Activated naive CD8-positive, alpha-beta T cell (primary cell): ENCODE results near the gene ILDR2.
A peak's percentile ranks its signal among the peaks of the same experiment; 100 is the strongest.

Experiments
- H3K27ac Mint-ChIP-seq: one replicate; pipeline ENCODE4 v1.8.0; 2021; ENCODE audit warnings: mixed read lengths
- H3K27me3 Mint-ChIP-seq: one replicate; pipeline ENCODE4 v1.8.0; 2021; ENCODE audit warnings: mixed read lengths
- H3K36me3 Mint-ChIP-seq: one replicate; pipeline ENCODE4 v1.8.0; 2021; ENCODE audit warnings: mixed read lengths
- H3K4me1 Mint-ChIP-seq: one replicate; pipeline ENCODE4 v1.8.0; 2021; ENCODE audit warnings: low read depth, mixed read lengths
- H3K4me3 Mint-ChIP-seq: one replicate; pipeline ENCODE4 v1.8.0; 2021; ENCODE audit warnings: mild to moderate bottlenecking, mixed read lengths
- H3K9me3 Mint-ChIP-seq: one replicate; pipeline ENCODE4 v1.8.0; 2021; ENCODE audit warnings: low read depth, mixed read lengths

Gene ILDR2

DNA sequence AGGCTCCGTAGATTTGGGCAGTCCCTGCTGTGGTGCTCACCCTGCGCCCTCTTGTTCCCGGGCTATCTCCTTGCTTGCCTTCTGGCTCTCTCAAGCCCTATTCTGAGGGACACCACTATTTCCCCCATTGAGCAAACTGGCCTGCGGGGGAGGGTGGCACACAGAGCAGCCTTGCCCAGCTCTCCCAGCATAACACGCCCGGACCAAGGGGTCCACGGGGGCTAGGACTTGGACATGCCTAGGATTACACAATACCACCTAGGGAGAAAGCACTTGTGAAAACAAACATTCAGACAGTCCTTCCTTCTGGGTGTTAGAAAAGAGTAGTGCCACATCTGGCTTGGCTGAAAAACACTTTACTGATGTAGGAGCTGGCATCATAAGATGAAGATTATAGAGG lies 106.7 kb downstream of the ILDR2 start:
- Mint-ChIP-seq H3K36me3 (peaks cover 6% of the 10 kb centered on the region), H3K4me1 (peaks cover 43% of the 10 kb centered on the region), H3K27me3 (no peaks in the 10 kb centered on the region), H3K27ac (no peak overlapping the region), H3K9me3 (no peaks in the 10 kb centered on the region), H3K4me3 (no peak overlapping the region)

DNA sequence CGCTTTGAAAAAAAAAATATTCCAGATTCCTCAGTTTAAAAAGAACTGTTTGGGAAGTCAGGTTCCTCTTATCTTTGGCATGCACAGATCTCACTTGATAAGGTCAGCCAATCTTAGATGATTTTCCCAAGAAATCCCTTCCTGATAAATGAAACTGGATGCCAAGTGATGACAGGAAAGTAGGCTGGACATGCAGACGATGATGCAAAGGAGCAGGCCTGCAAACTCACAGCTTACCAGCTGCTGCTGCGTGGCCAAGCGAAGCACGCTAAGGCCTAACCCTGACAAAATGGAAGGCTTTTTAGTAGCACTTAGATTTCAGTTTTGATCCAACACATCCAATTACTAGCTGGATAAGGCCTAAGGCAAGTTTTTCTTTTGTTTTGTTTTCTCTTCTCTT lies 109.4 kb downstream of the ILDR2 start:
- H3K36me3 Mint-ChIP-seq, result peaks cover 7% of the 10 kb centered on the region
- no peaks in the 10 kb centered on the region for H3K9me3 Mint-ChIP-seq
- no peak overlapping the region for H3K4me3 Mint-ChIP-seq

DNA sequence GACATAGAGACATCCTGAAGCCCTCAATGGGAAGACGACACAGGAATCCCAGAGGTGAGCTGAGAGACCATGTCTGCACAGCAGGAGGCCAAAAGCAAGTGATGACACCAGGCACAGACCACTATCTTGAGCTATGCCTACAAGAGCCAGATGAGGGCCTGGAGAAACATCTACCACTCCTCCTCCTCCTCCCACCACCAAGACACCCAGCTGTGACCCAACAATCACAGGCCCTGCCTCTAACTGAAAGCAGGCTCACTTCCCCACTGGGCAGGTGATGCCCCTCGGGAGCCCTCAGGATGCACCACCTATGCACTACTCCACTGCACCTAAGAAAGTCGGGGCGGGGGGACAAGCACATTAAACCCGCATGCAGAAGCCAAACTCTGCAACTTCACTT lies 115.7 kb downstream of the ILDR2 start:
- H3K27ac Mint-ChIP-seq, result no peak overlapping the region
- peaks cover 8% of the 10 kb centered on the region for H3K4me1 Mint-ChIP-seq
- no peak overlapping the region for H3K4me3 Mint-ChIP-seq
- no peaks in the 10 kb centered on the region for H3K27me3 Mint-ChIP-seq
- H3K36me3 Mint-ChIP-seq, result peaks cover 5% of the 10 kb centered on the region
- H3K9me3 Mint-ChIP-seq, result no peaks in the 10 kb centered on the region

More for the DNA sequence above, 109.4 kb downstream of the ILDR2 start:
- Mint-ChIP-seq H3K4me1 (peaks cover 20% of the 10 kb centered on the region), H3K27me3 (no peaks in the 10 kb centered on the region), H3K27ac (no peak overlapping the region)

DNA sequence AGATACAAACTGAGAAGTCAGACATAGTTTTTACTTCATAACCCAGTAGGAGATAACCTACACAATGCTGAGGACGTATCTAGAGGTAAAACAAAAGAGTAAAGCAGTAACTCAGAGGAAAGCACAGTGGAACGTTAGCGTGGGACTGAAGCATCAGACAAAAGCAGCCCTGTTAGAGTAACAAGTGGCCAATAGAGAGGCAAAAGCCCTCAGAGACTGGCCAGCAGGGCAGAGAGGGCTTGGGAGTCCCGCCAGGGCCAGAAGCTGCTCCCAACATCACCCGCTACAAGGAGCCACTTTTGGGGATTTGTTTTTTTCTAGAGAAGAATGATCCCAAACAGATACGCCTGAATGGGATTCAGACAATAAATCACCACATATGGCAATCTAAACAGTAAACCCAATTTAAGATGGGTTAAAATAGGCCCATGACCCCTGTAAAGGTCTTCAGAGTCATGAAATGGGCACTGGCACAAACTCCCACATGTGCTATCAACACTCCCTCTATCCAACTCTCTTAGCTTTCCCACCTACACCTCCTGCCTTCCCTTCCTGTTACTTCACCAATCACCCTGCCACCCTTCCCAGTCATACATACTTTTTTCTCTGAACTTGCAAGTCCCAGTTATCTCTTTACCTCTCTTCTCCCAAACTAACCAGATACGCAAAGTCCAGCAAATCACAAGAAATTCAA lies 116.5 kb downstream of the ILDR2 start:
- peaks cover 5% of the 10 kb centered on the region for H3K36me3 Mint-ChIP-seq
- H3K27me3 Mint-ChIP-seq, result no peaks in the 10 kb centered on the region
- H3K27ac Mint-ChIP-seq, result peak overlapping the region; percentile 62
- H3K4me1 Mint-ChIP-seq, result peaks cover 10% of the 10 kb centered on the region
- no peaks in the 10 kb centered on the region for H3K9me3 Mint-ChIP-seq
- no peak overlapping the region for H3K4me3 Mint-ChIP-seq
